ENCODE results near the gene TRIP12. TPM values are rescaled to one million over a fixed set of nuclear protein-coding genes. Genes with fewer than 3 reads are reported as not detected.
"Not testable (repeated sequence)": the region's sequence is repeated elsewhere in the genome, so short reads cannot be mapped to it uniquely, and the experiment has no call there.

Gene TRIP12
- total RNA-seq, 1 donor from 2014 or later: 79.4 TPM

GRCh38 chr2:229909090-229909489 is 12.7 kb downstream of the TRIP12 start:
- DNase-seq (ENCODE audit: low spot score in 2 of 2): no peak
- intact Hi-C loops (cut with DNase I): no loop called here
- TF ChIP-seq CTCF (IDR thresholded peaks at IDR 0.05): no peak
- no peaks in the 10 kb centered on the region for H3K9me3 ChIP-seq
- no peak overlapping the region for H3K27ac ChIP-seq
- H3K27me3 ChIP-seq: no peaks in the 10 kb centered on the region
- peaks cover 8 to 12% of the 10 kb centered on the region in 2 donors for H3K36me3 ChIP-seq
- H3K4me3 ChIP-seq: no peak overlapping the region
- peaks cover 0 to 18% of the 10 kb centered on the region in 2 donors for H3K4me1 ChIP-seq

- peaks cover 12 to 15% of the 10 kb centered on the region in 2 donors for H3K36me3 ChIP-seq
- no peak overlapping the region for H3K4me3 ChIP-seq
- no peaks in the 10 kb centered on the region for H3K9me3 ChIP-seq
- no peak for DNase-seq (ENCODE audit: low spot score in 2 of 2)
- intact Hi-C loops (cut with DNase I): no loop called here
- no peak overlapping the region for H3K27ac ChIP-seq
- H3K4me1 ChIP-seq: peaks cover 0 to 17% of the 10 kb centered on the region in 2 donors
- no peak for TF ChIP-seq CTCF (IDR thresholded peaks at IDR 0.05)
- H3K27me3 ChIP-seq: no peaks in the 10 kb centered on the region
Measured at GRCh38 chr2:229905601-229906000, 16.2 kb downstream of the TRIP12 start.

DNA sequence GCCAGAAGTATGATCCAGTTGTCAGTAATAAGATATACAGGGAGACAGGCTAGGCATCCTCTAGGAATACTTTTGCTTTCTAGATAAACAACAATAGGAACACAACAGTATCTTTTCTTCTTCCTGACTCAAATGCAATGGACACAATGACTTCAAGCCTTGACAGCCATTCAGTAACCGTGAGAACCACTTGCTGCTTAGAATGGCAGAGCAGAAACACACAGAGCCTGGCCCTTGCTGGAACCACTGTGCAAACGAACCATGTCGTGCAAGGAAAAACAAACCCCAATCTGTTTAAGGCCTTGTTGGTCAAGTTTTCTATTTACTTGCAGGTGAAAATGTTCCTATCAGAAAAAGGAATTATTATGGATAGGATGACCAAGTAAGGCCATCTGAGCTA is 18.8 kb downstream of the TRIP12 start:
- Histone ChIP-seq H3K9me3 (no peaks in the 10 kb centered on the region), H3K4me3 (no peak overlapping the region), H3K36me3 (peaks cover 8 to 12% of the 10 kb centered on the region in 2 donors), H3K27ac (no peak overlapping the region), H3K4me1 (peaks cover 0 to 9% of the 10 kb centered on the region in 2 donors), H3K27me3 (no peaks in the 10 kb centered on the region)
- TF ChIP-seq CTCF (IDR thresholded peaks at IDR 0.05): no peak
- DNase-seq (ENCODE audit: low spot score in 2 of 2): no peak
- intact Hi-C loops (cut with DNase I): no loop called here

DNA sequence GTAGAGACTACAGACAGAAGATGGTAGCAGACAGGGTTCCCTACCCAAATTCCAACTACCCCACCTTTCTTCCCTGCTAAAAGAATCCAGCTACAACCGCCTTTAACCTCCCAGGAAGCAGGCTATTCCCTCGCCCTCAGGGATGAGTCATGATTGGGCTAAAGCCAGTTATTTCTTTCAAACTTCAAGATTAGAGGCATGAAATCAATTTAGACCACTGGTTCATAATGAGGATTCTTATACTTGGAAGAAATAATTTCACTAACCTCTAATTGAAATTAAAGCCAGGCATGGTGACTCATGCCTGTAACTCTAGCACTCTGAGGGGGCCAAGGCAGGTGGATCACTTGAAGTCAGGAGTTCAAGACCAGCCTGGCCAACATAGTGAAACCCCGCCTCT is 20.0 kb downstream of the TRIP12 start:
- no peaks in the 10 kb centered on the region for H3K9me3 ChIP-seq
- H3K27ac ChIP-seq: no peak overlapping the region
- DNase-seq (ENCODE audit: low spot score in 2 of 2): no peak
- no peak overlapping the region for H3K4me3 ChIP-seq
- no peak for TF ChIP-seq CTCF (IDR thresholded peaks at IDR 0.05)
- H3K4me1 ChIP-seq: peaks cover 0 to 9% of the 10 kb centered on the region in 2 donors
- H3K36me3 ChIP-seq: peaks cover 2 to 10% of the 10 kb centered on the region in 2 donors
- no peaks in the 10 kb centered on the region for H3K27me3 ChIP-seq
- intact Hi-C loops (cut with DNase I): no loop called here

- DNase-seq (ENCODE audit: low spot score in 2 of 2); H3K27me3 ChIP-seq; H3K36me3 ChIP-seq; H3K4me1 ChIP-seq; H3K27ac ChIP-seq; H3K9me3 ChIP-seq; intact Hi-C loops (cut with DNase I); H3K4me3 ChIP-seq: not testable (repeated sequence)
Measured at GRCh38 chr2:229900514-229900913, 21.3 kb downstream of the TRIP12 start.

DNA sequence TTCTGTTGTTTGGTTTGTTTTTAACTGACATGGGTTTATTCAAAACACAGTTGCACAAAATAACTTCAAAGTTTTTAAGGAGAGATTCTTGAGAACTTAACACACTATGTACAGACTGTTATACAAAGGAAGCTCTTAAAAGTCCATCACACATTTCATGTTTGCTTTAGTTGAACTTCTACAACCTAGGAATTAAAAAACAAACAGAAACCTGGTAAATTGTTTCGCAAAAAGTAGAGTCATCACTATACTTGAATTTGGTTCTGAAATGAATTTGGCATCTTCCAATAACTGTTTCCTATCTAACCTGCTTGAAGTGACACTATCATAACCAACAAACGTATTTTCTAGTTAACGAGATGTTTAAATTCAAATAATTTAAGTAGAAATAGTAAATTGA is 21.8 kb downstream of the TRIP12 start:
- Histone ChIP-seq H3K4me1 (peaks cover 0 to 9% of the 10 kb centered on the region in 2 donors), H3K27ac (no peak overlapping the region), H3K36me3 (peaks cover 2 to 10% of the 10 kb centered on the region in 2 donors), H3K4me3 (no peak overlapping the region), H3K27me3 (no peaks in the 10 kb centered on the region), H3K9me3 (no peaks in the 10 kb centered on the region)
- no peak for TF ChIP-seq CTCF (IDR thresholded peaks at IDR 0.05)
- intact Hi-C loops (cut with DNase I): no loop called here
- no peak for DNase-seq (ENCODE audit: low spot score in 2 of 2)
